Adrenal gland (tissue), 5 donors: ENCODE measurements around the gene CLEC16A.

Experiments
- POLR2A ChIP-seq, 2 donors: fragments of 450-650 bp; IDR thresholded peaks; one replicate each; pipeline ENCODE4 v1.6.1; 2017; ENCODE audit warnings: antibody characterized with exemption in 2 of 2, mild to moderate bottlenecking in 2 of 2, moderate library complexity in 1 of 2
- TF ChIP-seq, protein P1 (sequence below), 6 experiments: fragments of 450-650 bp in 4 of 6; fragments of 200-600 bp in 2 of 6; sonication (generic) in 1 of 6; IDR thresholded peaks; 1 replicate in 5 of 6; 2 replicates in 1 of 6; pipeline versions ENCODE4 v1.5.1 to v1.8.0; 2016 to 2021; ENCODE audit warnings: antibody characterized with exemption in 6 of 6, mild to moderate bottlenecking in 2 of 6, moderate library complexity in 1 of 6
- donor health status: DM: no; HTN: no; CAD: no.

DNA sequence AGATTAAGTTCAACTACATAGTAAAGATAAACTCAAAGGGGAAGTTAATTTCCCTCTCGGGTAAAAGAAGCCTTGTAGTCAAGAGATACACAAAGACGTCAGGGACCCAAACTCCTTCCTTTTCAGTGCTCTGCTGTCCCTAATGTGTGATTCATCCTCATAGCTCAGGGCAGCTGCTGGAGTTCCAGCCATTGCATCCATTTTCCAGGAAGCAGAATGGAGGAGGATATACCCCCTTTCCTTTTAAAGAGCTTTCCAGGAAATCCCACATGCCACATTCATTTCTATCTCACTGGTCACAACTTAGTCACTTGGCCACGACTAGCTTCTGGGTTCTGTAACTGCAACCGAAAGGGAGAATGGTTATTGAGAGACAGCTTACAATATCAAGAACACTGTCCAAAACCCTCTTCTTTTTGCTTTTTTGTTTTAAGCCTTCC lies 216.3 kb downstream of the CLEC16A start:
- TF ChIP-seq, protein P1, sequence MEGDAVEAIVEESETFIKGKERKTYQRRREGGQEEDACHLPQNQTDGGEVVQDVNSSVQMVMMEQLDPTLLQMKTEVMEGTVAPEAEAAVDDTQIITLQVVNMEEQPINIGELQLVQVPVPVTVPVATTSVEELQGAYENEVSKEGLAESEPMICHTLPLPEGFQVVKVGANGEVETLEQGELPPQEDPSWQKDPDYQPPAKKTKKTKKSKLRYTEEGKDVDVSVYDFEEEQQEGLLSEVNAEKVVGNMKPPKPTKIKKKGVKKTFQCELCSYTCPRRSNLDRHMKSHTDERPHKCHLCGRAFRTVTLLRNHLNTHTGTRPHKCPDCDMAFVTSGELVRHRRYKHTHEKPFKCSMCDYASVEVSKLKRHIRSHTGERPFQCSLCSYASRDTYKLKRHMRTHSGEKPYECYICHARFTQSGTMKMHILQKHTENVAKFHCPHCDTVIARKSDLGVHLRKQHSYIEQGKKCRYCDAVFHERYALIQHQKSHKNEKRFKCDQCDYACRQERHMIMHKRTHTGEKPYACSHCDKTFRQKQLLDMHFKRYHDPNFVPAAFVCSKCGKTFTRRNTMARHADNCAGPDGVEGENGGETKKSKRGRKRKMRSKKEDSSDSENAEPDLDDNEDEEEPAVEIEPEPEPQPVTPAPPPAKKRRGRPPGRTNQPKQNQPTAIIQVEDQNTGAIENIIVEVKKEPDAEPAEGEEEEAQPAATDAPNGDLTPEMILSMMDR (IDR thresholded peaks at IDR 0.05), result no peak
- no peak for TF ChIP-seq POLR2A (IDR thresholded peaks at IDR 0.05)
